Tracheal epithelial cell (primary cell): ENCODE results near the gene TSBP1. TPM values are rescaled to one million over a fixed set of nuclear protein-coding genes. Genes with fewer than 3 reads are reported as not detected.

Experiments
- total RNA-seq: library from RNA; depleted of rRNA; stranded (reverse); fragments of >200 nt; gene quantifications from 2 replicates; pipeline ENCODE4 v1.2.1, GENCODE V29; 2014

TSBP1 gene
- not detected in 2 replicates for total RNA-seq

GRCh38 chr6:32371803-32372202 lies at the start of gene TSBP1:
Gene TSBP1 (minus strand): TSS chr6:32371903. CDS start chr6:32371706, 197 bp downstream.

GRCh38 chr6:32406857-32407256 lies 35.2 kb upstream of the TSBP1 start, which contains the start of gene BTNL2:
Gene BTNL2 (minus strand): TSS chr6:32407181. CDS start chr6:32407123, 58 bp downstream.

Other genes with a start within 250 kb of the TSBP1 start
- gene ATF6B, start 243.7 kb downstream of the TSBP1 start, total RNA-seq: 12.6 and 15.2 TPM in 2 replicates
- 4.3 and 7.0 TPM in 2 replicates for gene FKBPL, start 241.6 kb downstream of the TSBP1 start, total RNA-seq
- gene PRRT1, start 220.0 kb downstream of the TSBP1 start, total RNA-seq: not detected in 2 replicates
- gene PPT2, start 217.8 kb downstream of the TSBP1 start, total RNA-seq: 11.1 and 83.4 TPM in 2 replicates
- 0.24 TPM in 1 of 2 replicates, not detected in the other for gene EGFL8, start 207.3 kb downstream of the TSBP1 start, total RNA-seq
- 9.4 and 11.3 TPM in 2 replicates for gene AGPAT1, start 195.8 kb downstream of the TSBP1 start, total RNA-seq
- 33.2 and 39.8 TPM in 2 replicates for gene RNF5, start 193.5 kb downstream of the TSBP1 start, total RNA-seq
- 0.43 TPM in 1 of 2 replicates, not detected in the other for gene AGER, start 187.7 kb downstream of the TSBP1 start, total RNA-seq
- 32.6 and 36.4 TPM in 2 replicates for gene PBX2, start 181.7 kb downstream of the TSBP1 start, total RNA-seq
- gene GPSM3, start 179.3 kb downstream of the TSBP1 start, total RNA-seq: 0.64 and 1.7 TPM in 2 replicates
- gene NOTCH4, start 147.8 kb downstream of the TSBP1 start, total RNA-seq: 0.43 and 0.72 TPM in 2 replicates
- not detected in 2 replicates for gene BTNL2, start 35.3 kb upstream of the TSBP1 start, total RNA-seq
- gene HLA-DRA, start 68.0 kb upstream of the TSBP1 start, total RNA-seq: not detected in 2 replicates
- gene HLA-DRB5, start 158.4 kb upstream of the TSBP1 start, total RNA-seq: under 0.01 TPM in 1 of 2 replicates, not detected in the other
- gene HLA-DRB1, start 217.9 kb upstream of the TSBP1 start, total RNA-seq: 3.4 TPM in 1 of 2 replicates, not detected in the other